HepG2 (cell line): Measurements from ENCODE around the gene CS. TPM values are rescaled to one million over a fixed set of nuclear protein-coding genes. Genes with fewer than 3 reads are reported as not detected.

Experiments used
- ATAC-seq: fragments of 200-7000 bp; cut with Tn5 transposase; 3 replicates; pipeline ENCODE4 v1.9.1; 2020; ENCODE audit warnings: mild to moderate bottlenecking, moderate library complexity
- BruUV-seq: library from RNA; stranded (reverse); fragments of 400-500 nt; replicated peaks from 2 replicates; lab custom pipeline; 2021; lab: Mats Ljungman, UMichigan
- CTCF ChIA-PET: fragments of 300-600 bp; formaldehyde crosslinking; extraction: SDS; loops from one replicate; lab custom pipeline; 2021; ENCODE audit warnings: low total read pairs, inconsistent platforms, low intra/inter-chr PET ratio; lab: Yijun Ruan, JAX
- POLR2A ChIA-PET: fragments of 350-600 bp; sonication (Branson Sonifier 250); formaldehyde crosslinking; loops from one replicate; lab custom pipeline; 2020; ENCODE audit warnings: antibody characterized with exemption, inconsistent platforms; lab: Yijun Ruan, JAX
- DNase-seq: peaks from one replicate; pipeline ENCODE4 v3.0.0-alpha.2; 2015; ENCODE audit warnings: low spot score
- FAIRE-seq: peaks from 3 replicates; lab custom pipeline; 2011; peaks lifted over from hg19 to GRCh38; lab: Jason Lieb, UNC
- H2AFZ ChIP-seq: one replicate; pipeline ENCODE4 v1.6.1; 2011; ENCODE audit warnings: low read length, inconsistent platforms
- H3K27ac ChIP-seq: fragments of 300-600 bp; 3 replicates; pipeline ENCODE4 v1.8.0; 2011; ENCODE audit warnings: mixed run types, mild to moderate bottlenecking, mixed read lengths, low read length, inconsistent platforms; ENCODE audit not compliant: insufficient read depth; ENCODE audit errors: extremely low read length
- H3K27me3 ChIP-seq, 2 experiments: fragments of 200-600 bp in 1 of 2; 2 replicates in 1 of 2; 3 replicates in 1 of 2; pipeline versions ENCODE4 v1.6.0 to v1.8.0; 2011; ENCODE audit warnings: low read length in 2 of 2, mild to moderate bottlenecking in 2 of 2, moderate library complexity in 2 of 2, inconsistent platforms in 1 of 2; ENCODE audit not compliant: insufficient read depth in 2 of 2, control insufficient read depth in 1 of 2
- H3K36me3 ChIP-seq, 2 experiments: fragments of 200-600 bp in 1 of 2; replicated peaks in 1 of 2; 2 replicates in 1 of 2; 3 replicates in 1 of 2; pipeline versions ENCODE4 v1.5.1 to v1.8.0; 2011; ENCODE audit warnings: low read length in 2 of 2, inconsistent platforms in 1 of 2; ENCODE audit not compliant: insufficient read depth in 2 of 2, control insufficient read depth in 1 of 2
- H3K4me1 ChIP-seq: 2 replicates; pipeline ENCODE4 v1.5.1; 2012; ENCODE audit warnings: low read length, inconsistent platforms; ENCODE audit not compliant: insufficient read depth
- H3K4me2 ChIP-seq: 2 replicates; pipeline ENCODE4 v1.6.0; 2011; ENCODE audit warnings: low read depth, low read length, inconsistent platforms
- H3K4me3 ChIP-seq, 3 experiments: fragments of 200-600 bp in 1 of 3; sonication (generic), shearing (Covaris generic) in 1 of 3; replicated peaks in 1 of 3; 2 replicates each; pipeline ENCODE4 v1.5.1; 2011 to 2016; ENCODE audit warnings: low read length in 3 of 3, inconsistent platforms in 2 of 3, low read depth in 2 of 3, mild to moderate bottlenecking in 2 of 3, control low read depth in 1 of 3, mixed read lengths in 1 of 3; ENCODE audit not compliant: insufficient read depth in 1 of 3
- H3K79me2 ChIP-seq: one replicate; pipeline ENCODE4 v1.6.1; 2011; ENCODE audit warnings: low read length, inconsistent platforms; ENCODE audit not compliant: insufficient read depth
- H3K9ac ChIP-seq: 2 replicates; pipeline ENCODE4 v1.6.0; 2011; ENCODE audit warnings: mild to moderate bottlenecking, low read depth, low read length, inconsistent platforms; ENCODE audit not compliant: insufficient read depth
- H3K9me3 ChIP-seq: 2 replicates; pipeline ENCODE4 v1.5.1; 2012; ENCODE audit warnings: mild to moderate bottlenecking, low read length
- H4K20me1 ChIP-seq: 2 replicates; pipeline ENCODE4 v1.6.0; 2011; ENCODE audit warnings: inconsistent platforms, mild to moderate bottlenecking, low read length, moderate library complexity; ENCODE audit not compliant: insufficient read depth
- GZF1 ChIP-seq: sonication (generic); formaldehyde crosslinking; IDR thresholded peaks from 2 replicates; pipeline ENCODE4 v1.5.1; 2020; ENCODE audit warnings: mild to moderate bottlenecking, missing genetic modification reagents
- HMGA1 ChIP-seq: sonication (generic); formaldehyde crosslinking; conservative IDR thresholded peaks from 2 replicates; pipeline ENCODE4 v1.4.0; 2020; ENCODE audit warnings: missing genetic modification reagents
- KAT2B ChIP-seq: fragments of 150-350 bp; IDR thresholded peaks from 2 replicates; pipeline ENCODE4 v1.6.1; 2014; ENCODE audit warnings: low read depth, low read length, borderline replicate concordance
- TRIM24 ChIP-seq: sonication (generic); formaldehyde crosslinking; IDR thresholded peaks from 2 replicates; pipeline ENCODE4 v1.8.0; 2022; ENCODE audit warnings: mild to moderate bottlenecking, missing genetic modification reagents
- ZNF142 ChIP-seq: sonication (generic); formaldehyde crosslinking; IDR thresholded peaks from 2 replicates; pipeline ENCODE4 v1.4.0; 2020; ENCODE audit warnings: missing genetic modification reagents
- ZNF143 ChIP-seq: sonication (generic); formaldehyde crosslinking; IDR thresholded peaks from 2 replicates; pipeline ENCODE4 v1.4.0; 2020; ENCODE audit warnings: missing genetic modification reagents
- ZNF556 ChIP-seq: sonication (generic); formaldehyde crosslinking; IDR thresholded peaks from 2 replicates; pipeline ENCODE4 v1.4.0; 2020; ENCODE audit warnings: mild to moderate bottlenecking, missing genetic modification reagents, borderline replicate concordance
- ZNF598 ChIP-seq: sonication (generic); formaldehyde crosslinking; IDR thresholded peaks from 2 replicates; pipeline ENCODE4 v1.5.1; 2020; ENCODE audit warnings: mild to moderate bottlenecking, missing genetic modification reagents, borderline replicate concordance
- ZNF878 ChIP-seq: sonication (generic); formaldehyde crosslinking; IDR thresholded peaks from 2 replicates; pipeline ENCODE4 v1.8.1; 2023; ENCODE audit warnings: mild to moderate bottlenecking, missing genetic modification reagents, moderate library complexity
- WGBS: methylation state at CpG from one replicate; pipeline ENCODE4 v1.1.6; 2017; ENCODE audit warnings: low lambda C conversion rate; 5-methylcytosine and 5-hydroxymethylcytosine counted together
- in situ Hi-C: cut with HindIII; loops from 2 replicates; pipeline ENCODE4 v1.10.0; 2017; ENCODE audit warnings: low pct_unique_long_range_greater_than_20kb; ENCODE audit not compliant: extremely low pct_ligation_motif_present
- intact Hi-C: fragments of 100-400 bp; cut with micrococcal nuclease; formaldehyde crosslinking; loops from one replicate; pipeline ENCODE4 v1.10.0; 2022; ENCODE audit not compliant: unreplicated experiment
- polyA plus RNA-seq, 8 experiments: library from polyadenylated mRNA; depleted of rRNA in 3 of 8; stranded (reverse) in 7 of 8; unstranded in 1 of 8; fragments of >200 nt; fragmentation: Illumina TruSeq in 4 of 8; extraction: Trizol in 4 of 8; gene quantifications; 2 replicates each; pipeline versions ENCODE4 v1.2.1 to v1.2.3, GENCODE V29; 2011 to 2016; ENCODE audit warnings: low read depth in 4 of 8, missing spikeins in 1 of 8, mixed read lengths in 1 of 8; ENCODE audit not compliant: insufficient read depth in 1 of 8
- total RNA-seq, 5 experiments: library from RNA; depleted of rRNA; stranded (reverse); fragments of >200 nt; fragmentation: Illumina TruSeq; extraction: Trizol; gene quantifications; 2 replicates each; pipeline ENCODE4 v1.2.3, GENCODE V29; 2016; ENCODE audit warnings: low read depth in 1 of 5

CS gene
- total and polyA plus RNA-seq, 2 of the 13 experiments (the other 11 are each of a cell fraction or from before 2014, with no cell fraction given), result 173 to 175 TPM

- TF ChIP-seq ZNF142 (CRISPR knock-in tag), result peak; percentile 79; the same call in 1 of the 2 replicates
- TF ChIP-seq KAT2B, result no peak
Measured at GRCh38 chr12:56222531-56222895, 77.6 kb downstream of the CS start (continued).

DNA sequence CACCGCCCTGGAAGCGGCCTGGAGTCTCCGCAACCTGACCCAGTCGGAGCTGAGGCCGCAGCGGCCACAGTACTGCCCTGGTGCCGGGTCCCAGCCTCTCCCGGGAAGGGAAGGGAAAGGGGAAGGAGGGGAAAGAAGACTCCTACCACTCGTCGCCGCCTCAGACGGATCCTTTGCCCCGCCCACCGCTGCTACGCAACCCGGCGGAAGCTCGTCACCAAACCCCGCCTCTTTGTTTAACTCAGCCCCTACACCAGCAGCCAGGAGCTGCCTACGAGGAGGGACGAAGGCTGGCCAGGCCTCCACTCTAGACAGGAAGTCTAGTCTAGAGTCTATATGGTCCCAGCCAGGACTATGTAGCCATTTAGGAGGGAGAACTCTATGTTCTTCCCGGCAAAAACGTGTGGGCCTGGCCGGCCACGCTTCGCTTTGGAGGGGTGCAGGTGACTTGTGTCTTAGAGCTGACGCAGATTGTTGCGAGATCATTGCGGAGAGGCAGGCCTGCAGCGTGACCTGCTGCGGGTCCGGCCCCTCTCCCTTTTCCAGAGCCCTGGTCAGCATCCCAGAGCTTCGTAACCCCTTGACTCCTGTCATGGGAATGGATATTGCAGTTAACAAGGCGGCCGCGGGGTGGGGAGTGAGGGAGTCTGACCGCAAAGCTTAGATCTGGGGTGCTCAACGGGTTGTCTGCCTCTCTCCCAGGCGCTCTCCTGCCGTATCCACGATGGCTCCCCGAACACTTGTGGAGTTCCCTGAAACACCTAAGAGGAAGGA, 78.2 kb downstream of the CS start, which contains the start of gene RNF41:
Gene RNF41, minus strand, starts transcription at position 166 of the 774 bp plus-strand sequence. CDS start 7,875 bp downstream, outside the sequence.
- in situ Hi-C loops, result loop anchor here (5.0 kb wide), 1 partner anchor 35 kb away; the partner anchor contains the start of gene ANKRD52
- WGBS, result 1% methylated on average over 32 of the region's 42 CpGs
- peak; percentile 91 for DNase-seq
- peak; percentile 89 for ATAC-seq
- ChIA-PET CTCF (interaction anchor here (0.7 to 1.1 kb wide), 3 partner anchors 10 to 95 kb away, joined by 3 read pairs; no protein-coding TSS in a partner anchor), POLR2A (interaction anchor here (0.5 to 3.8 kb wide), 43 partner anchors 10 to 1233 kb away, joined by 3 to 96 read pairs (median 5); partner anchors contain the start of genes ANKRD52, CNPY2, COQ10A and CS)
- peak within 1 kb of the TSS; percentile 90 for H3K9ac ChIP-seq
- H3K4me3 ChIP-seq, result peak within 1 kb of the TSS; percentile 91 to 94 (median 91)
- H2AFZ ChIP-seq, result no peak within 1 kb of the TSS
- intact Hi-C loops, result loop anchor here (2.0 to 5.0 kb wide), 3 partner anchors 15 to 103 kb away; partner anchors contain the start of genes ANKRD52 and ZC3H10
- BruUV-seq, result TSS peak; percentile 86
- H3K79me2 ChIP-seq, result peaks cover 12% of the 10 kb centered on the region
- peak within 1 kb of the TSS; percentile 89 for H3K27ac ChIP-seq
- peak; percentile 94 for FAIRE-seq
- H4K20me1 ChIP-seq, result no peaks in the 10 kb centered on the region
- no peaks in the 10 kb centered on the region; a peak in 1 of 5 replicates for H3K27me3 ChIP-seq
- no peaks in the 10 kb centered on the region for H3K9me3 ChIP-seq
- H3K4me1 ChIP-seq, result peaks cover 37% of the 10 kb centered on the region
- H3K36me3 ChIP-seq, result no peaks in the 10 kb centered on the region; a peak in 2 of 5 replicates
- peak within 1 kb of the TSS; percentile 95 for H3K4me2 ChIP-seq
- peak; percentile 87; the same call in 1 of the 2 replicates for TF ChIP-seq ZNF556 (CRISPR knock-in tag)
- peak; percentile 95; the same call in 1 of the 2 replicates for TF ChIP-seq ZNF598 (CRISPR knock-in tag)
- TF ChIP-seq HMGA1 (CRISPR knock-in tag), result no peak
- TF ChIP-seq GZF1, result 0 out of 2 replicates have a peak, but pooled peaks have one; percentile 39
- TF ChIP-seq ZNF878 (CRISPR knock-in tag), result no peak
- 0 out of 2 replicates have a peak, but pooled peaks have one; percentile 28 for TF ChIP-seq ZNF143 (CRISPR knock-in tag)
- TF ChIP-seq TRIM24 (CRISPR knock-in tag), result no peak
